Thyroid gland (tissue), 4 donors: ENCODE data around the gene MOGAT3. TPM values are rescaled to one million over a fixed set of nuclear protein-coding genes. Genes with fewer than 3 reads are reported as not detected.

Experiments used
- DNase-seq, 2 donors: peaks; one replicate each; pipeline ENCODE4 v3.0.0-alpha.2; 2019
- H3K27ac ChIP-seq, 3 donors: fragments of 200-600 bp; sonication (generic); 1 replicate in 2 of 3; 2 replicates in 1 of 3; pipeline ENCODE4 v1.5.1; 2016 to 2019; ENCODE audit warnings: mild to moderate bottlenecking in 1 of 3, moderate library complexity in 1 of 3
- H3K27me3 ChIP-seq: fragments of 200-600 bp; sonication (generic); one replicate; pipeline ENCODE4 v1.5.1; 2019
- H3K36me3 ChIP-seq, 2 donors: fragments of 200-600 bp; sonication (generic); one replicate each; pipeline ENCODE4 v1.5.1; 2016 to 2019
- H3K4me1 ChIP-seq, 2 donors: fragments of 200-600 bp; sonication (generic); one replicate each; pipeline ENCODE4 v1.5.1; 2017 to 2019
- H3K4me3 ChIP-seq, 3 donors: fragments of 200-600 bp; sonication (generic); replicated peaks in 1 of 3; 1 replicate in 2 of 3; 2 replicates in 1 of 3; pipeline ENCODE4 v1.5.1; 2016; ENCODE audit warnings: mild to moderate bottlenecking in 1 of 3
- H3K9me3 ChIP-seq: fragments of 200-600 bp; sonication (generic); one replicate; pipeline ENCODE4 v1.5.1; 2017
- CTCF ChIP-seq, 6 experiments: fragments of 200-600 bp in 3 of 6; fragments of 450-650 bp in 3 of 6; sonication (generic) in 3 of 6; IDR thresholded peaks; one replicate each; pipeline ENCODE4 v1.5.1; 2016 to 2019; ENCODE audit warnings: antibody characterized with exemption in 6 of 6, mild to moderate bottlenecking in 2 of 6, inconsistent platforms in 1 of 6, moderate library complexity in 1 of 6
- POLR2A ChIP-seq, 2 donors: fragments of 450-650 bp; IDR thresholded peaks; one replicate each; pipeline ENCODE4 v1.6.1; 2017; ENCODE audit warnings: antibody characterized with exemption in 2 of 2, mild to moderate bottlenecking in 2 of 2, moderate library complexity in 1 of 2
- WGBS, 2 donors: methylation state at CpG; one replicate each; pipeline ENCODE4 v1.1.5; 2017; 5-methylcytosine and 5-hydroxymethylcytosine counted together
- intact Hi-C: fragments of 100-400 bp; cut with DNase I; formaldehyde crosslinking; loops from one replicate; pipeline ENCODE4 v1.15.1; 2023
- total RNA-seq, 4 donors: library from RNA; depleted of rRNA; stranded (reverse); fragments of >200 nt; gene quantifications; one replicate each; pipeline ENCODE4 v1.2.3, GENCODE V29; 2016

Gene MOGAT3
- total RNA-seq, 4 donors from 2014 or later, result not detected

- Histone ChIP-seq H3K4me3 (no peak overlapping the region), H3K27me3 (peaks cover 36% of the 10 kb centered on the region), H3K27ac (no peak overlapping the region), H3K4me1 (peaks cover 23 to 52% of the 10 kb centered on the region in 2 donors), H3K36me3 (no peaks in the 10 kb centered on the region), H3K9me3 (no peaks in the 10 kb centered on the region)
- DNase-seq, result no peak
- WGBS, 2 donors, result 2 to 4% methylated on average over 5 to 7 of the region's 11 CpGs
- TF ChIP-seq CTCF (IDR thresholded peaks at IDR 0.05) (no peak), POLR2A (IDR thresholded peaks at IDR 0.05) (no peak)
- intact Hi-C loops, result loop anchor here (10.0 kb wide), 1 partner anchor 272 kb away; the partner anchor contains the start of gene ACHE
Observed at GRCh38 chr7:101166648-101166908, 34.3 kb downstream of the MOGAT3 start.

DNA sequence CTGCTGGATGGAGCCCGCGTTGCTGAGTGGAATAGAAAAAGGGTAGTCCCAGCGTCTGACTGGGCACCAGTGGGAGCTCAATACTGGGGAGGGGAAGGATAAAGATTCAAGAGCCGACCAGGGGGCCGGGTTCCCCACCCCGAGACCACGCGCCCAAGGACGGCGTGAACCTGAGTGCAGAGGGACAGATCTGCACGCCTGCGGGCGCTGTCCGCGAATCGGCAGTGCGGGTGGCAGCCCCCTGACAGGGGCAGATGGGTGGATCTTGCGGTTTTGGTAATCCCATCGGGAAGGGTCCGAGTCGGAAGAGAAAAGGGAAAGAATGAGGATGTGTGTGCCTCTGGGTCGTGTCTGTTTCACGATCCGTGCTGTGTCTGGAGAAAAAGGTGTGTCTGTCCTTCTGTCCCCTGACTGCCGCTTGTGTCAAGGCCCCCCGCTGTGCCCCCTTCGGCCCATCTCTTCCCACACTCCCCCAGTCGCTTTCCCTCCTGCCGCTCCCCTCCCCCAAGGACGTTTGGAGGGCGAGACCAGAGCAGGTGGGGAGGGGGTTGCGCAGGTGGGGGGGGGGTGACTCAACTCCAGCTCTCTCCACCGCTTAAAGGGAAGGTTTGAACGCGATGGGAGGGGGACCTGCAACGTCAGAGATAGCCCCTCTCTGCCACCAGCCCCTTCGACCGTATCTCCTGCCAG, 34.7 kb downstream of the MOGAT3 start:
- 0 to 5% methylated on average over 26 to 28 of the region's 38 CpGs for WGBS, 2 donors
- H3K27me3 ChIP-seq, result peaks cover 31% of the 10 kb centered on the region
- H3K9me3 ChIP-seq, result no peaks in the 10 kb centered on the region
- peaks cover 23 to 50% of the 10 kb centered on the region in 2 donors for H3K4me1 ChIP-seq
- H3K36me3 ChIP-seq, result no peaks in the 10 kb centered on the region
- no peak overlapping the region for H3K27ac ChIP-seq
- DNase-seq, result no peak
- H3K4me3 ChIP-seq, result no peak overlapping the region
- intact Hi-C loops, result loop anchor here (10.0 kb wide), 1 partner anchor 271 kb away; the partner anchor contains the start of gene ACHE
- no peak for TF ChIP-seq POLR2A (IDR thresholded peaks at IDR 0.05)
- TF ChIP-seq CTCF (IDR thresholded peaks at IDR 0.05), result no peak

GRCh38 chr7:101165075-101165957, 35.5 kb downstream of the MOGAT3 start, which contains the start of gene VGF:
Gene VGF, minus strand, starts transcription at chr7:101165569. Its CDS starts 726 bp downstream, at chr7:101164843.
- Histone ChIP-seq H3K27me3 (peaks cover 30% of the 10 kb centered on the region), H3K4me3 (no peak within 1 kb of the TSS), H3K36me3 (peaks cover 0 to 3% of the 10 kb centered on the region in 2 donors), H3K9me3 (no peaks in the 10 kb centered on the region), H3K4me1 (peaks cover 23 to 48% of the 10 kb centered on the region in 2 donors), H3K27ac (no peak within 1 kb of the TSS)
- WGBS, 2 donors, result 2 to 4% methylated on average over 37 to 56 of the region's 74 CpGs
- DNase-seq, result peak; percentile 85 to 87
- TF ChIP-seq POLR2A (IDR thresholded peaks at IDR 0.05), result no peak
- no peak for TF ChIP-seq CTCF (IDR thresholded peaks at IDR 0.05)
- intact Hi-C loops, result loop anchor here (10.0 kb wide), 1 partner anchor 271 kb away; the partner anchor contains the start of gene ACHE

GRCh38 chr7:101164071-101164840, 36.6 kb downstream of the MOGAT3 start:
- Histone ChIP-seq H3K4me1 (peaks cover 23 to 38% of the 10 kb centered on the region in 2 donors), H3K27me3 (peaks cover 26% of the 10 kb centered on the region), H3K4me3 (no peak overlapping the region), H3K27ac (no peak overlapping the region), H3K9me3 (no peaks in the 10 kb centered on the region), H3K36me3 (peaks cover 3 to 9% of the 10 kb centered on the region in 2 donors)
- no peak for TF ChIP-seq CTCF (IDR thresholded peaks at IDR 0.05)
- TF ChIP-seq POLR2A (IDR thresholded peaks at IDR 0.05), result no peak
- peak; percentile 25 to 33 for DNase-seq
- 3 to 5% methylated on average over 12 to 31 of the region's 75 CpGs for WGBS, 2 donors
- intact Hi-C loops, result loop anchor here (10.0 kb wide), 1 partner anchor 269 kb away; the partner anchor contains the start of gene ACHE
